ENCODE measurements around the gene ZNF865. TPM values are rescaled to one million over a fixed set of nuclear protein-coding genes. Genes with fewer than 3 reads are reported as not detected.

The ZNF865 gene
- total and polyA plus RNA-seq, 10 of the 15 experiments (the other 5 are each of a cell fraction or from before 2014, with no cell fraction given), result 0.02 to 18.3 (median 0.90) TPM

GRCh38 chr19:55643003-55643886 is 37.8 kb downstream of the ZNF865 start, which contains the start of gene ZNF581 (continued):
- no peak for TF ChIP-seq HDAC2 (IDR thresholded peaks at IDR 0.05)
- no peak for TF ChIP-seq BCLAF1 (IDR thresholded peaks at IDR 0.05)
- peak in 1 of 2 experiments; percentile 18; a peak in 1 of 4 replicates for TF ChIP-seq ETV6 (conservative IDR thresholded peaks at IDR 0.05 in 1 of 2, IDR thresholded peaks at IDR 0.05 in 1 of 2; ENCODE audit: borderline replicate concordance in 1 of 2, low read depth in 1 of 2)
- peak; percentile 96 for TF ChIP-seq ZBTB40 (IDR thresholded peaks at IDR 0.05; ENCODE audit: borderline replicate concordance)
- no peak for TF ChIP-seq ZSCAN29 (IDR thresholded peaks at IDR 0.05)
- TF ChIP-seq, protein P1, sequence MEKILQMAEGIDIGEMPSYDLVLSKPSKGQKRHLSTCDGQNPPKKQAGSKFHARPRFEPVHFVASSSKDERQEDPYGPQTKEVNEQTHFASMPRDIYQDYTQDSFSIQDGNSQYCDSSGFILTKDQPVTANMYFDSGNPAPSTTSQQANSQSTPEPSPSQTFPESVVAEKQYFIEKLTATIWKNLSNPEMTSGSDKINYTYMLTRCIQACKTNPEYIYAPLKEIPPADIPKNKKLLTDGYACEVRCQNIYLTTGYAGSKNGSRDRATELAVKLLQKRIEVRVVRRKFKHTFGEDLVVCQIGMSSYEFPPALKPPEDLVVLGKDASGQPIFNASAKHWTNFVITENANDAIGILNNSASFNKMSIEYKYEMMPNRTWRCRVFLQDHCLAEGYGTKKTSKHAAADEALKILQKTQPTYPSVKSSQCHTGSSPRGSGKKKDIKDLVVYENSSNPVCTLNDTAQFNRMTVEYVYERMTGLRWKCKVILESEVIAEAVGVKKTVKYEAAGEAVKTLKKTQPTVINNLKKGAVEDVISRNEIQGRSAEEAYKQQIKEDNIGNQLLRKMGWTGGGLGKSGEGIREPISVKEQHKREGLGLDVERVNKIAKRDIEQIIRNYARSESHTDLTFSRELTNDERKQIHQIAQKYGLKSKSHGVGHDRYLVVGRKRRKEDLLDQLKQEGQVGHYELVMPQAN (conservative IDR thresholded peaks at IDR 0.05), result peak; percentile 77
- TF ChIP-seq, protein P2, sequence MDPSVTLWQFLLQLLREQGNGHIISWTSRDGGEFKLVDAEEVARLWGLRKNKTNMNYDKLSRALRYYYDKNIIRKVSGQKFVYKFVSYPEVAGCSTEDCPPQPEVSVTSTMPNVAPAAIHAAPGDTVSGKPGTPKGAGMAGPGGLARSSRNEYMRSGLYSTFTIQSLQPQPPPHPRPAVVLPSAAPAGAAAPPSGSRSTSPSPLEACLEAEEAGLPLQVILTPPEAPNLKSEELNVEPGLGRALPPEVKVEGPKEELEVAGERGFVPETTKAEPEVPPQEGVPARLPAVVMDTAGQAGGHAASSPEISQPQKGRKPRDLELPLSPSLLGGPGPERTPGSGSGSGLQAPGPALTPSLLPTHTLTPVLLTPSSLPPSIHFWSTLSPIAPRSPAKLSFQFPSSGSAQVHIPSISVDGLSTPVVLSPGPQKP (IDR thresholded peaks at IDR 0.05; ENCODE audit: low read depth, low read length), result peak; percentile 72
- TF ChIP-seq NFXL1 (IDR thresholded peaks at IDR 0.05; ENCODE audit: borderline replicate concordance), result no peak
- TF ChIP-seq SUPT20H (IDR thresholded peaks at IDR 0.05; ENCODE audit: borderline replicate concordance, control insufficient read depth, low read depth, low read length), result no peak
- no peak for TF ChIP-seq NR2C2 (IDR thresholded peaks at IDR 0.05; ENCODE audit: borderline replicate concordance, control insufficient read depth, insufficient read length, low read depth)
- TF ChIP-seq MLLT1 (IDR thresholded peaks at IDR 0.05), result peak; percentile 67; the same call in 1 of the 2 replicates
- TF ChIP-seq IRF3 (IDR thresholded peaks at IDR 0.05), result no peak
- peak; percentile 68; the same call in 1 of the 2 replicates for TF ChIP-seq RB1 (IDR thresholded peaks at IDR 0.05; ENCODE audit: borderline replicate concordance)
- TF ChIP-seq ZZZ3 (IDR thresholded peaks at IDR 0.05; ENCODE audit: control insufficient read depth, insufficient read length, low read depth), result no peak
